ENCODE data around the gene STYX.

DNA sequence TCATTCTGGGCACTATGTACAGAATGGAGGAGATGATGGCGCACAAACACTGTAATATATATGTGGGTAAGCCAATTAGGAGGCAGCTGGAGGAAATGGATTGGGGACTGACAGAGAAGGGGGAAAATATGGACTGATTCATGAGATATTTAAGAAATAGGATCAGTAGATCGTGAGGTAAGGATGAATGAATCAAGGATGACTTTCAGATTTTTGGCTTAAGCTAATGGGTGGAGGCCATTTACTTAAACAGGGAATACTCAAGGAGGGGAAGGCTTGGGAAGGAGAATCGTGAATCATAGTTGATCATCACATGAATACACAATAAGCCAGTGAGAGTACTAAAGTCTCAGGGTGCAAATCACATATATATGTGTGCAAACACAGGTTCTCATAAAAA is 72.6 kb downstream of the STYX start:
- TF ChIP-seq, protein P1, sequence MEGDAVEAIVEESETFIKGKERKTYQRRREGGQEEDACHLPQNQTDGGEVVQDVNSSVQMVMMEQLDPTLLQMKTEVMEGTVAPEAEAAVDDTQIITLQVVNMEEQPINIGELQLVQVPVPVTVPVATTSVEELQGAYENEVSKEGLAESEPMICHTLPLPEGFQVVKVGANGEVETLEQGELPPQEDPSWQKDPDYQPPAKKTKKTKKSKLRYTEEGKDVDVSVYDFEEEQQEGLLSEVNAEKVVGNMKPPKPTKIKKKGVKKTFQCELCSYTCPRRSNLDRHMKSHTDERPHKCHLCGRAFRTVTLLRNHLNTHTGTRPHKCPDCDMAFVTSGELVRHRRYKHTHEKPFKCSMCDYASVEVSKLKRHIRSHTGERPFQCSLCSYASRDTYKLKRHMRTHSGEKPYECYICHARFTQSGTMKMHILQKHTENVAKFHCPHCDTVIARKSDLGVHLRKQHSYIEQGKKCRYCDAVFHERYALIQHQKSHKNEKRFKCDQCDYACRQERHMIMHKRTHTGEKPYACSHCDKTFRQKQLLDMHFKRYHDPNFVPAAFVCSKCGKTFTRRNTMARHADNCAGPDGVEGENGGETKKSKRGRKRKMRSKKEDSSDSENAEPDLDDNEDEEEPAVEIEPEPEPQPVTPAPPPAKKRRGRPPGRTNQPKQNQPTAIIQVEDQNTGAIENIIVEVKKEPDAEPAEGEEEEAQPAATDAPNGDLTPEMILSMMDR (conservative IDR thresholded peaks at IDR 0.05) = no peak
- no peak for TF ChIP-seq EZH2 (IDR thresholded peaks at IDR 0.05; ENCODE audit: low read depth)
